GM21723 (cell line): ENCODE measurements around the gene MRPL19.
"Not testable (repeated sequence)": the region's sequence is repeated elsewhere in the genome, so short reads cannot be mapped to it uniquely, and the experiment has no call there.

Source experiments
- ATAC-seq: cut with Tn5 transposase; IDR thresholded peaks from one replicate; pipeline ENCODE4 v1.9.1; 2021; ENCODE audit warnings: mild to moderate bottlenecking, moderate library complexity; ENCODE audit not compliant: unreplicated experiment

Gene MRPL19

DNA sequence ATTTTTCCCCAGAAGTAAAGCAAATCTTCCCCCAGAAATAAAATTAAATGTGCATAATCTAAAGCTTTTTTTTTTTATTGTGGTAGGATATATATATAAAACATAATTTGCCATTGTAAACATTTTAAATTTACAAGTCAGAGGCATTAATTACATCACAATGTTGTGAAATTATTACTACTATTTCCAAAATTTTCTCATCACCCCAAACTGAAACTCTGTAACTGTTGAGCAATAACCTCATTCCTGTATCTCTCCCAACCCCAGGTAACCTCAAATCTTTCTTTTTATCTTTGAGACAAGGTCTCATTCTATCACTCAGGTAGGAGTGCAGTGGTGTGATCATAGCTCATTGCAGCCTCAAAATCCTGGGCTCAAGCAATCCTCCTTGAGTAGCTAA lies 11.2 kb downstream of the MRPL19 start:
- ATAC-seq = no peak

DNA sequence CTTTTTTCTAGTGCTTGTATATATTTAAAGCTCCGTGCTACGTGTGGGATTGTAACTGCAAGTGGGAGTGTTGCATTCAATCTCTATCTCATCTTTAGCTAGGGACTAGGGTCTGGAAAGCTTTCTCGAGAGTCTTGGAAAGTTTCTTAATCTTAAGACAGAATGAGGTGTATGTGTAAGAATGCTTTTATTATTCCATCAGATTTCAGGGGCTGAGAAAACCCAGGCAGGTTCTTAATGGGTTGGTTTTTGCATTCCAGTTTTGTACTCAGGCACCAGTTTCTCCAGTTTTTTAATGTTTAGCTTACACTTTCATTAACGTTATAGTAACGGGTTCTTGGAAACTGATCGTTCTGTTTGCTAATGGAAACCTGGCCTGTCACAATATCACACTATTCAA lies 20.3 kb downstream of the MRPL19 start:
- ATAC-seq = no peak

DNA sequence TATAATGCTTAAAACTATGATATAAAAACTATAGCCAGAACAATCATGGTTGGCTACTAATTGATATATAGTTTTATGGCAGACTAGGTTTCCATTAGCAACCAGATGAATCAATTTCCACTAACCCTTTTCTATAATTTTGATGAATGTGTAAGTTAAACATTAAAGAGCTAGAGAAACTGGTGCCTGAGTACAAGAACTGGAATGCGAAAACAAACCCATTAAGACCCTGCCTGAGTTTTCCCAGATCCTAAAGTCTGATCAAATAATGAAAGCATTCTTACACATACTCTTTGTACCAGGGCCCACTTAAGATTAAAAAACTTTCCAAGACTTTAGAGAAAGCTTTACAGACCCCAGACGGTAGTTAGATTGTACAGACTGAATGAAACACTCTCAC lies 21.3 kb downstream of the MRPL19 start:
- ATAC-seq = no peak

DNA sequence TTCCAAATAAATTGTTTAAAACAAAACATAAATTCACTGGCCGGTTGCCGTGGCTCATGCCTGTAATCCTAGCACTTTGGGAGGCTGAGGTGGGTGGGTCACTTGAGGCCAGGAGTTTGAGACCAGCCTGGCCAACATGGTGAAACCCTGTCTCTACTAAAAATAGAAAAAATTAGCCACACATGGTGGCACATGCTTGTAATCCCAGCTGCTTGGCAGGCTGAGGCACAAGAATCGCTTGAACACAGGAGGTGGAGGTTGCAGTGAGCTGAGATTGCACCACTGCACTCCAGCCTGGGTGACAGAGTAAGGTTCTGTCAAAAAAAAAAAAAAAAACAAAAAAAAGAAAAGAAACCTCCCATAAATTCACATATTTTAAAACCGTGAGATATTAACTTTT lies 28.8 kb downstream of the MRPL19 start:
- not testable (repeated sequence) for ATAC-seq

DNA sequence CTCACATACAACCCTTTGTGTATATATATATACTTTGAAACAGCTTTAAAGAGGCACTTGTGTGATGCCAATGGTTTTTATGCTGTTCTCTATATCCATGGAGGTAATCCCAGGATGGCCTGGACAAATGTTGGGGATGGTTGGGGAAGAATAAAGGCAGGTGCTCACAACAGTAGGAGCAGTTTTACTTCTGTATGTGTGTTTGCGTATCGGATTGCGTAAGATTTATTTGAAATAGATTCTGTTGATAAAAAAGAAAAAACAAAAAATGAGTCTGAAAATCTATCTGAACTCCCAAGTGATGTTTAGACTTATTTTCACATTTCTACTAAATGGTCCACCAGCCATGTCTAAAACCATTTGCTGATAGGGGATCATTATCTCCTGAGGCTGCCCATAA lies 29.3 kb downstream of the MRPL19 start:
- ATAC-seq = no peak

DNA sequence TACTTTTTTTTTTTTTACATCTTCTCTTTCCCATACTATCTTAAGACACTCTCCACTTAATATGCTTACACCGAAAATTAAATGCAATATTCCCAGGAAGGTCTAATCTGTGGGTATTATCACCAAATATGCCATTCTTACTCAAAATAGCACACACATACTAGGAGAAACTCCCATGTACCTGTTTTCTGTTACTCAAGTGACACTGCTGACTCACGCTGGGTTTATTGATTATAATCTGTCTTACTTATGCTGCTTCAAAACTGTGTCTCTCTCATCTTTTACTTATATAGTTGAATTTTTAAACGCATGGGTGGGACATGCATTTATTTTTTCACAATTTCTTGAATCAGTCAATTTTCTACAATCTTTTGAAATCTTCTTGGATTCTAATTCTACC lies 29.9 kb downstream of the MRPL19 start:
- no peak for ATAC-seq

DNA sequence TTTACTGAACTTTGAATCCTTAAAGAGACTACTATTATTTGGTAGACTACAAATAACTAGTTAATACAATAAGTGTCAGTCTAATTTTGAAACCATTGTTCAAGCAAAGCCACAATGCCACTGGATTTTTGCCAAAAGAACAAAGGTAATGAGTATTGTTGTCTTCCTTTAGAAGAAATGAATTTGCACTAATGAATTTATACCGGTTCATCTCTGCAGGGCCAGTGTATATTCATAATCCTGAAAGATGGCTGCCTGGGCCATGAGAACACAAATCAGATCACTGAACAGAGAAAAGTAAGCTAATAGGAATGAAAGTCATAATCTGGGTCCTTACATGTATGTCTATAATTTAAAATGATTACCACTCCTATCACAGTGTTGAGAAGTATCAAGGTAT lies 33.0 kb downstream of the MRPL19 start:
- no peak for ATAC-seq

DNA sequence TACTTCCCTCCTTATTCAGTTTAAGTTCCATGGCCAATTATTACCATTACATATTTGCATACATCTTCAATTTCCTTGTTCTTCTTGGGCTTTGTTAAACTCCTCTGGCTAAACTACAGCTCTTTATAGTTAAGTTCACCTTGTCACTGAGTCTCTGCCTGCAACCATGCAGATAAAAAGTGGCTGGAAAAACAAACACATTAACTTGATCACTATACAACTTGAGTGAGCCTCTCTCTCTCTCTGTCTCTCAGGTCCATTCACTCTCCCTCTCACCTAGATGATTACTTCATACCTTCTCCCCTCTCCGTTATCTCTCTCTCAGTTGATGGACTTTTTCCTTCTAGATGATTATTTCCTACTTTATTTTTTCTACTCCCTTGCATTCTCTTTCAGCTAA lies 33.8 kb downstream of the MRPL19 start:
- ATAC-seq = no peak

DNA sequence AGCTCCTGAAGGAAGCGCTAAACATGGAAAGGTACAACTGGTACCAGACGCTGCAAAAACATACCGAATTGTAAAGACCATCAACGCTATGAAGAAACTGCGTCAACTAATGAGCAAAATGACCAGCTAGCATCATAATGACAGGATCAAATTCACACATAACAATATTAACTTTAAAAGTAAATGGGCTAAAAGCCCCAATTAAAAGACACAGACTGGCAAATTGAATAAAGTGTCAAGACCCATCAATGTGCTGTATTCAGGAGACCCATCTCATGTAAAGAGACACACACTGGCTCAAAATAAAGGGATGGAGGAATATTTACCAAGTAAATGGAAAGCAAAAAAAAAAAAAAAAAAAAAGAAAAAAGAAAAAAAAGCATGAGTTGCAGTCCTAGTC lies 36.8 kb downstream of the MRPL19 start:
- not testable (repeated sequence) for ATAC-seq

DNA sequence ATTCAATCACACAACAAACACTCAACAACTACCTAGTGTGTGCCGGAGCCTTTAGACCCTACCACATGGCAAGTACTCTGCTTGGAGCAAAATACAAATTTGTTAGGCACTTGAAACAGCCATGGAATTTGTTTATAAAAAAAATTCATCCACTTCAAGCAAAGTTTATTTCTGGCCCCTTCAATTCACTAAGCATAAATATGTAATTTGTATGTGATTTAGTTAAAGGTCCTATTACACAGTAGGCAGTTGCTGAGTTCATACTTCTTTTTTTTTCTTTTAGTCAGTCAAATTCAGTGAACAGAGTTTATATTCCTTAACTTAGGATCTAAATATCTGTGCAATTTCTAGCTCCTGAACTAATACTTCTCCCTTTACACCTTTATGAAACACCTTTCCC lies 41.6 kb downstream of the MRPL19 start:
- ATAC-seq = no peak

DNA sequence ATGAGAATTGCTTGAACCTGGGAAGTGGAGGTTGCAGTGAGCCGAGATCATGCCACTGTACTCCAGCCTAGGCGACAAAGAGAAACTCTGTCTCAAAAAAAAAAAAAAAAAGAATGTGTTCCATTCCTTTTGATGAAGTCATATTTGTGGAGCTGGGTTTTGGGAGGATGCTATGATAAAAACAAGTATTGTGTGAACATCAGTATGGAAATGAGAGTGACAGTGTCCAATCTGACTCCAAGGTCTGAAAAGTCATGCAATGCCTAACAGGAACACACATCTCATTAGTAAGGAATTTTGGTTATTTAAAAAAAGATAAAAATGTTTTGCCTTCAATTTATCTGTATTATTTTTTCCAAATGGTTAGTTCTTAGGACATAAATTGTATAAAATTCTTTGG lies 52.3 kb downstream of the MRPL19 start:
- ATAC-seq = no peak

DNA sequence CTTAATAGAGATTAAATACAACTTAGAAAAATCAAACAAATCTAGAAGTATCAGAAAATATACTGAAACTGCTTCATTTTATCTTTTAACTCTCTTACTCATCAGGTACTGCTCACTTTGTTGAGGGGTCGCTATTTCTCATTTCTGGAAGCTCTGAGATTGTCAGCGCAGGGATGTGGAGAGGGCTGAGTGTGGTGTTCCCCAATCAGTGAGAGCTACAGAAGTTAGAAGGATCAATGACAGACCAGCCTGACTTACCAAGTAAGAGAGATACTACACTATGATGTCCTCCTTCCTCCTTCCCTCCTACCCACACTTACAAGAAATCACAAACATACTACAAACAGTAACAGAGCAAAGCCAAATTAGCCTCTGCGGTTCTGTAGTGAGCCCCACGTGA lies 56.0 kb downstream of the MRPL19 start:
- ATAC-seq = no peak

DNA sequence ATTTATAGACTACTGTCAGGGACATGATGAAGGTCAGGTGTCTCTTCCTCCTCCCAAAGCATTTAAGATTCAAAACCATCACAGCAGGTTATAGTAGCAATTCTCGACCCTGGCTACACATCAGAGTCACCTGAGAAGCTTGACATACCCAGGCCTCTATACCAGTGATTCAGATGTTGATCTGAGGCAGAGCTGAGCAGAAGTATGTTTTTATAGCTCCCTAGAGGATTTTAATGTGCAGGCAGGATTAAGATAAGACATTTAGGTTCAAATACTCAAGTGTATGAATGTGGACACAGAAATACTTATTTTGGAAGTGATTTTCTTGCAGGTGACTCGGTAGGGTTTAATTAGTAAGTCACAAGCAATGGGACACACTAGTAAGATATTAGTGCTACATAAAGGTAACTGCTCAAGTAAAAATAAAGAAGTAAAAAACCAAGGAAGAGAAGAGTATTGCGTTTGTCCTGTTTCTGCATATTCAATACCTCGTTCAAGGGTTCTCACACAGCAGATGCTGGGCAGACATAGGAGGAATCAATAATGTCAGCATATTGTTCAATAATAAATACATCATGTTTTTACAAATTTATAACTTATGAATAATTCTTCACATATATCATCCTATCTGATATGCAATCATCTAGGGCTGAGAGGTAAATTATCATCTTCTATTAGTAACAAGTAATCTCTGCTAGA lies 57.2 kb downstream of the MRPL19 start:
- ATAC-seq = no peak

DNA sequence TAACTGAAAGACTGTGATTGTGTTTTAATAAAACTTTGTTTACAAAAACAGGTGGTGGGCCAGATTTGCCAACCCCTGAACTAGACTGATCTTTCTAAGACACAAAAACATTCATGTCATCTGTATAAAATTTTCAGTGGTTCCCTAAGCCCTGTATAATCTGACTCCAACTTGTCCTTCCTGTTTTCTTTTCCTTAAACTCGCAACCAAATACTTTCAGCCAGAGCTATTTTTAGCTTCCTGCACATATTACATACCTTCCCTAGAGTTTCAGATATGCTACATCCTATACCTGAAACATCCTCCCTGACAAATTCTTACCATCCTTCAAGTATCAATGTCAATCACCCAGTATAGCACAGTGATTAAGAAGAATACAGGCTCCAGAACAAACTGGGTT lies 59.3 kb downstream of the MRPL19 start:
- no peak for ATAC-seq

DNA sequence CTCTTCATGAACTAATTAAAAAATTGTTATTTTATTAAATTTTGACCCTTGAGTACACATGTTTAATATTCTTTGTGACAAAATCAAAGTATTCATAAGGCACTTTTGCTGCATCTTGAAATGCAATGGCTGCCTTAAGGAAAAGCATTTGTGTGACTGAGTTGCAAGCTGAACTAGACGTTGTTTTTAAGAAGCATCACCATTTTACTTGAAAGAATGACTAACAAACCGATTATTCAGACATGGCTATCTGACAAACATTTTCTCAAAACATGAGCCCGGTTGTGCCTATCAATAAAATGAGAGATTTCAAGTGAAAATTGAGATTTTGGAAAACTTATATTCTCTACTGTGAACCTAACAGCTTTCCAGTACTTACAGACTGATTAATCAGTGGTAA lies 61.3 kb downstream of the MRPL19 start:
- no peak for ATAC-seq

DNA sequence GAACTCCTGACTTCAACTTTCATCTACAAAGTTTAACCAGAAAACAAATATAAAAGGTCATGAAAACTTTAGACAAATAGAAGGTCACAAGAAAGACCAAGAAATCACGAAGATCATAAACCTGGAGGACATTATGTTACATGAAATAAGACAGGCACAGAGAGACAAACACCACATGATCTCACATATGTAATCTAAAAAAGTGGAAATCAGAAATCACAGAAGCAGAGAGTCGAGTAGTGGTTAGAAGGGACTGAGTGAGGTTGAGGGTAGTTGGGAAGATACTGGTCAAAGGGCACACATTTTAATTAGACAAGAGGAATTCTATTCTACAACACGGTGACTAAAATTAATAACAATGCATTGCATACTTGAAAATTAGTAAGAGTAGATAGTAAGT lies 62.7 kb downstream of the MRPL19 start:
- ATAC-seq = no peak

DNA sequence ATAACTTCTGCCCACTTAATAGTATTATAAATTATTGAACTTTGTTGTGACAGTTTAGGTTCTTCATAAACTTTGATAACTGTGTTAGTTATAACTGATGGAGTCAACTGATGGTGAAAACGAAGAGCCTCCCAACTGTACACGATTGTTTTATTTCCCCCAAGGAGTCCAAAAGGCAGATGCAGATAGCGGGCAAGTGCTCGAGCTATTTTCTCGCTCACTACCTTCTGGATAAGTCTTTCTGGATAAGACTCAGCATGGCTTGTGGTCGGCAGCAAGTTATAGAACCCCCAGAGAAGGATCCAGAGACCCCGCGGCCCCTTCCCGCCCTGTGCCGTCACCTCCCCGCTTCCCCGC lies 63.6 kb downstream of the MRPL19 start:
- no peak for ATAC-seq

DNA sequence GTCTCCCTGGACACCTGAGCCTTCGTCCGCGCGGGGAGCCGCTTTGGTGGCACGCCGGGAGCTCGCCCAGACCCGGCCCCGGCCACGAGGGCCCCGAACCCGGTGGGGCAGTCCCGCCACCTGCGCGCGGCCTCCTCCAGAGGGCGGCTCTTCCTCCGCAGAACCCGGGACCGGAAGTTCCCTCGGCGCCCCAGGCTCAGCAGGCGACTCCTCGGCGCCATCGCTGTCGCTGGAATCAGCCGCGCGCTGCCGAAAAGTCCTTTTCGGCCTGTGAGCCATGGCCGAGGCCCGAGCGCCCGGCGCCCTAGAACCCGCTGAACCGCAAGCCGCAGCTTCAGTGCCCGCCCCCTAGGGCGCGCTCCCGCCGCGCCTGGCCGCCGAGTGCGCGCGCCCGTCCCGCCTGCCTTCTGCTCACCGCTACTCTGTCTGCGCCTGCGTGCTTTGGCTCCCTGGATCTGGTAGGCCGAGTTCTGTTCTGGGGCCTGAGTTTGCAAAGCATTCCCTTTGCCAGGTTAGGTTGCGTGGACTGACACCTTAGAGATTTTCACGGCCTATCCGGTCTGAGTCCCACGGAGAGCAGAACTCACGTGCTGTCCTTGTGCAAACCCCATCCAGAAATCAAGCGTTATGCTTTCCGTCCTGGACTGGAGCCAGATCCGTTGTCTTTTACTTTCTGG lies 64.1 kb downstream of the MRPL19 start, which contains the start of gene GCFC2:
Gene GCFC2, minus strand, starts transcription at position 339 of the 677 bp plus-strand sequence. Its CDS starts 60 bp downstream, at position 279.
- ATAC-seq = peak; percentile 94

DNA sequence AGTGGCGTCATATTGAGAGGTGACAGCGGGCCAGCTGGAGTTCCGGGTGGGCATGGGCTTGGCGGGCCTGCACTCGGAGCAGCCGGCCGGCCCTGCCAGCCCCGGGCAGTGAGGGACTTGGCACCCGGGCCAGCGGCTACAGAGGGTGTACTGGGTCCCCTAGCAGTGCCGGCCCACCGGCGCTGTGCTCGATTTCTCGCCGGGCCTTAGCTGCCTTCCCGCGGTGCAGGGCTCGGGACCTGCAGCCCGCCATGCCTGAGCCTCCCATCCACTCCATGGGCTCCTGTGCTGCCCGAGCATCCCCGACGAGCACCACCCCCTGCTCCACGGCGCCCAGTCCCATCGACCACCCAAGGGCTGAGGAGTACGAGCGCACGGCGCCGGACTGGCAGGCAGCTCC lies 65.0 kb downstream of the MRPL19 start:
- not testable (repeated sequence) for ATAC-seq

DNA sequence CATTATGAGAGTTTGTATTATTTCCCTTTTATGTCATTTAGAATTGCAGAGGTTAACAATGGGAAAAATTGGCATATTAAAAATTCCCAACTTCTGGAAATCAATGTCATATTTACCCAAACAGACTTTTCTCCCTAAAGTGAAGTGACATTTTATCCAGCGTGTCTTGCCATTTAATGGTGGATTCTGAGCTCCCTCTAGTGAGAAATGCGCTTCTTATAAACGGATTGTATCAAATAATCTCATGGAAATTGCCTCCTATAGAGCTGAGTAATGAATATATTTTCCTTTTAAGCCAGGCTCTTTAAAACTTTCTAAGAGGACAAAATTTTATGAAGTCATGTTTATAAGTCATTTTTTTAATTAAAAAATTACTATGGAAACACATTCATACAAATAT lies 69.8 kb downstream of the MRPL19 start:
- ATAC-seq = no peak

DNA sequence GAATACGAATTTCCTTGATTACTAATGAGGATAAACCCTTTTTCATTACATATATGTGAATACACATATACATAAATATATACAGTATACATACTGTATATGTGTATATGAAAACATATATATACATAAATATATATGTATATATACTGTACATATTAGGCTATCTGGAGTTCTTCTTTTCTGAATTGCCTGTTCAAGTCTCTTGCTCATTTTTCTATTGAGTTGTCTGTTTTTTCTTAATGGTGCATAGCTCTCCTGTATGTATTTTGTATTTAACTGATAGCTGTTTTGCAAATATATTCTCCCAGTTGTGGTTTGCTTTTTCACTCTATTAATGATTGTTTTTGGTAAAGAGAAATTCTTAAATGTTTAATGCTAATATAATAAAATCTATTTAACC lies 73.0 kb downstream of the MRPL19 start:
- no peak for ATAC-seq

DNA sequence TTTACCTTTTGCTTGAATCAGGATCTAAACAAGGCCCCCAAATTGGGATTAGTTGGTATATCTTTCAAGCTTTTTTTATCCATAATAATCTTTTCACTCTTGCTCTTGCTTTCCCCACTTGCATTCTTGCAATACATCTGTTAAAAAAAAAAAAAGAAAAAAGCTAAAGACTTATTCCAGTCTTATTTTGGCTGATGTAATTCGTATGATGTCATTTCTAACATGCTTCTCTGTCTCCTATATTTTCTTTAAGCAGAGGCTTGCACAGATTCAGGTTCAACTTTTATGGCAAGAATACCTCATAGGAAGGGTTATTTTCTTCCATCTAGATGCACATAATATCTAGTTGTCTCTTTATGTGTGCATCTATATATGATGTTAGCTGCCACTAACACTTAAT lies 73.9 kb downstream of the MRPL19 start:
- ATAC-seq = no peak

DNA sequence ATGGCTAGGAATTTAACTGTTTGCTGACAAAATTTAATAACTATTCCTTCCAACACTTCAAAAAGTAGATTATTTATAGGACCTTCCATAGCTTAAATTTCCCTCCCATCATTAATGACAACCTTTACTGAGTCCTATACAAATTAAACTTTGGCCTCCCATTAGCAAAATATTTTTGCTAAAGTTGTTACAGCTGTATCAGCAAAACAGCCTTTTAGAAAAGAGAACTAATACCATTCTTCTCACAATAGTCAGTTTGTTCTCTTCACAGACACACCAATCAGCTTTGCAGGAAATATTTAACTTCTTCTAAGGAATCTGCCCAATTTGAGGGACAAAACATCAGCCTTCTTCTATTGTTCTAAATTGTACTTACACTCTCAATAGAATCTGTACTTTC lies 76.1 kb downstream of the MRPL19 start:
- no peak for ATAC-seq
